Measurements from ENCODE around the gene PRSS36. TPM values are rescaled to one million over a fixed set of nuclear protein-coding genes. Genes with fewer than 3 reads are reported as not detected.

The PRSS36 gene
- total and polyA plus RNA-seq, 9 of the 15 experiments (the other 6 are each of a cell fraction or from before 2014, with no cell fraction given) = 0.09 to 1.2 (median 0.54) TPM; not detected in 2

GRCh38 chr16:31177136-31177535, 27.3 kb upstream of the PRSS36 start:
- FAIRE-seq (no peak), DNase-seq (ENCODE audit: extremely low read depth in 1 of 4, low spot score in 3 of 4) (no peak), ATAC-seq (no peak)
- no peak overlapping the region for H3K27ac ChIP-seq (ENCODE audit: extremely low read depth, low read depth, low read length)
- peaks cover 5 to 12% of the 10 kb centered on the region in 2 experiments; a peak in 4 of 5 replicates for H3K4me1 ChIP-seq (replicated peaks in 1 of 2; ENCODE audit: control insufficient read depth in 2 of 2, insufficient read depth in 2 of 2, low read length in 2 of 2)
- CTCF ChIA-PET (ENCODE audit: low intra/inter-chr PET ratio) = no interaction called here
- 61% methylated on average over 3 of the region's 3 CpGs for WGBS (ENCODE audit: insufficient coverage, low coverage, missing lambda C conversion rate)
- no peaks in the 10 kb centered on the region for H3K9me1 ChIP-seq (ENCODE audit: control insufficient read depth, insufficient read depth, low read length)
- no peak overlapping the region for H2AFZ ChIP-seq (ENCODE audit: low read depth, low read length)
- no peak overlapping the region for H3K4me3 ChIP-seq
- H3K4me2 ChIP-seq (ENCODE audit: insufficient read depth, low read length) = no peak overlapping the region
- H3K9me3 ChIP-seq (replicated peaks; ENCODE audit: control insufficient read depth, insufficient read depth, low read depth, low read length) = no peaks in the 10 kb centered on the region
- in situ Hi-C loops (cut with MboI) = no loop called here
- H4K20me1 ChIP-seq (replicated peaks; ENCODE audit: control insufficient read depth, insufficient read depth, low read length) = peaks cover 15% of the 10 kb centered on the region
- H3K36me3 ChIP-seq (ENCODE audit: control insufficient read depth, insufficient read depth, low read length) = peaks cover 11% of the 10 kb centered on the region
- H3K79me2 ChIP-seq (ENCODE audit: control insufficient read depth, insufficient read depth, low read length) = peaks cover 29% of the 10 kb centered on the region
- H3K27me3 ChIP-seq (ENCODE audit: control insufficient read depth in 2 of 2, insufficient read depth in 2 of 2, low read length in 2 of 2) = no peaks in the 10 kb centered on the region; a peak in 1 of 5 replicates
- BruUV-seq (replicated peaks) = no TSS peak
- POLR2A ChIA-PET = no interaction called here
- intact Hi-C loops (cut with micrococcal nuclease) = no loop called here
- H3K9ac ChIP-seq (ENCODE audit: insufficient read depth in 1 of 2, low read depth in 2 of 2, low read length in 2 of 2) = no peak overlapping the region
- TF ChIP-seq, protein P1, sequence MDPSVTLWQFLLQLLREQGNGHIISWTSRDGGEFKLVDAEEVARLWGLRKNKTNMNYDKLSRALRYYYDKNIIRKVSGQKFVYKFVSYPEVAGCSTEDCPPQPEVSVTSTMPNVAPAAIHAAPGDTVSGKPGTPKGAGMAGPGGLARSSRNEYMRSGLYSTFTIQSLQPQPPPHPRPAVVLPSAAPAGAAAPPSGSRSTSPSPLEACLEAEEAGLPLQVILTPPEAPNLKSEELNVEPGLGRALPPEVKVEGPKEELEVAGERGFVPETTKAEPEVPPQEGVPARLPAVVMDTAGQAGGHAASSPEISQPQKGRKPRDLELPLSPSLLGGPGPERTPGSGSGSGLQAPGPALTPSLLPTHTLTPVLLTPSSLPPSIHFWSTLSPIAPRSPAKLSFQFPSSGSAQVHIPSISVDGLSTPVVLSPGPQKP (CRISPR knock-in tag; IDR thresholded peaks at IDR 0.05) = no peak
- TF ChIP-seq, protein P2, sequence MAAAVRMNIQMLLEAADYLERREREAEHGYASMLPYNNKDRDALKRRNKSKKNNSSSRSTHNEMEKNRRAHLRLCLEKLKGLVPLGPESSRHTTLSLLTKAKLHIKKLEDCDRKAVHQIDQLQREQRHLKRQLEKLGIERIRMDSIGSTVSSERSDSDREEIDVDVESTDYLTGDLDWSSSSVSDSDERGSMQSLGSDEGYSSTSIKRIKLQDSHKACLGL (CRISPR knock-in tag; IDR thresholded peaks at IDR 0.05; ENCODE audit: borderline replicate concordance, poor library complexity, severe bottlenecking) = no peak
- TF ChIP-seq NFIX (CRISPR knock-in tag; IDR thresholded peaks at IDR 0.05; ENCODE audit: low read depth) (no peak), MXI1 (IDR thresholded peaks at IDR 0.05; ENCODE audit: low read depth, low read length) (no peak), FOXK1 (CRISPR knock-in tag; IDR thresholded peaks at IDR 0.05; ENCODE audit: borderline replicate concordance) (no peak), ETS2 (tag; IDR thresholded peaks at IDR 0.05; ENCODE audit: borderline replicate concordance, poor library complexity, severe bottlenecking) (no peak), CBX1 (IDR thresholded peaks at IDR 0.05; ENCODE audit: low read depth) (no peak), ZNF830 (CRISPR knock-in tag; IDR thresholded peaks at IDR 0.05) (no peak), HDAC8 (tag; IDR thresholded peaks at IDR 0.05) (no peak), GATA2 (CRISPR knock-in tag; IDR thresholded peaks at IDR 0.05) (no peak), GTF2A2 (tag; IDR thresholded peaks at IDR 0.05) (no peak)
- TF ChIP-seq, protein P3, sequence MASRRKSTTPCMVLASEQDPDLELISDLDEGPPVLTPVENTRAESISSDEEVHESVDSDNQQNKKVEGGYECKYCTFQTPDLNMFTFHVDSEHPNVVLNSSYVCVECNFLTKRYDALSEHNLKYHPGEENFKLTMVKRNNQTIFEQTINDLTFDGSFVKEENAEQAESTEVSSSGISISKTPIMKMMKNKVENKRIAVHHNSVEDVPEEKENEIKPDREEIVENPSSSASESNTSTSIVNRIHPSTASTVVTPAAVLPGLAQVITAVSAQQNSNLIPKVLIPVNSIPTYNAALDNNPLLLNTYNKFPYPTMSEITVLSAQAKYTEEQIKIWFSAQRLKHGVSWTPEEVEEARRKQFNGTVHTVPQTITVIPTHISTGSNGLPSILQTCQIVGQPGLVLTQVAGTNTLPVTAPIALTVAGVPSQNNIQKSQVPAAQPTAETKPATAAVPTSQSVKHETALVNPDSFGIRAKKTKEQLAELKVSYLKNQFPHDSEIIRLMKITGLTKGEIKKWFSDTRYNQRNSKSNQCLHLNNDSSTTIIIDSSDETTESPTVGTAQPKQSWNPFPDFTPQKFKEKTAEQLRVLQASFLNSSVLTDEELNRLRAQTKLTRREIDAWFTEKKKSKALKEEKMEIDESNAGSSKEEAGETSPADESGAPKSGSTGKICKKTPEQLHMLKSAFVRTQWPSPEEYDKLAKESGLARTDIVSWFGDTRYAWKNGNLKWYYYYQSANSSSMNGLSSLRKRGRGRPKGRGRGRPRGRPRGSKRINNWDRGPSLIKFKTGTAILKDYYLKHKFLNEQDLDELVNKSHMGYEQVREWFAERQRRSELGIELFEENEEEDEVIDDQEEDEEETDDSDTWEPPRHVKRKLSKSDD (conservative IDR thresholded peaks at IDR 0.05; ENCODE audit: low read length) = no peak
- TF ChIP-seq, protein P4, sequence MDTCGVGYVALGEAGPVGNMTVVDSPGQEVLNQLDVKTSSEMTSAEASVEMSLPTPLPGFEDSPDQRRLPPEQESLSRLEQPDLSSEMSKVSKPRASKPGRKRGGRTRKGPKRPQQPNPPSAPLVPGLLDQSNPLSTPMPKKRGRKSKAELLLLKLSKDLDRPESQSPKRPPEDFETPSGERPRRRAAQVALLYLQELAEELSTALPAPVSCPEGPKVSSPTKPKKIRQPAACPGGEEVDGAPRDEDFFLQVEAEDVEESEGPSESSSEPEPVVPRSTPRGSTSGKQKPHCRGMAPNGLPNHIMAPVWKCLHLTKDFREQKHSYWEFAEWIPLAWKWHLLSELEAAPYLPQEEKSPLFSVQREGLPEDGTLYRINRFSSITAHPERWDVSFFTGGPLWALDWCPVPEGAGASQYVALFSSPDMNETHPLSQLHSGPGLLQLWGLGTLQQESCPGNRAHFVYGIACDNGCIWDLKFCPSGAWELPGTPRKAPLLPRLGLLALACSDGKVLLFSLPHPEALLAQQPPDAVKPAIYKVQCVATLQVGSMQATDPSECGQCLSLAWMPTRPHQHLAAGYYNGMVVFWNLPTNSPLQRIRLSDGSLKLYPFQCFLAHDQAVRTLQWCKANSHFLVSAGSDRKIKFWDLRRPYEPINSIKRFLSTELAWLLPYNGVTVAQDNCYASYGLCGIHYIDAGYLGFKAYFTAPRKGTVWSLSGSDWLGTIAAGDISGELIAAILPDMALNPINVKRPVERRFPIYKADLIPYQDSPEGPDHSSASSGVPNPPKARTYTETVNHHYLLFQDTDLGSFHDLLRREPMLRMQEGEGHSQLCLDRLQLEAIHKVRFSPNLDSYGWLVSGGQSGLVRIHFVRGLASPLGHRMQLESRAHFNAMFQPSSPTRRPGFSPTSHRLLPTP (IDR thresholded peaks at IDR 0.05; ENCODE audit: borderline replicate concordance, extremely low read depth, insufficient read length) = no peak
- TF ChIP-seq, protein P5, sequence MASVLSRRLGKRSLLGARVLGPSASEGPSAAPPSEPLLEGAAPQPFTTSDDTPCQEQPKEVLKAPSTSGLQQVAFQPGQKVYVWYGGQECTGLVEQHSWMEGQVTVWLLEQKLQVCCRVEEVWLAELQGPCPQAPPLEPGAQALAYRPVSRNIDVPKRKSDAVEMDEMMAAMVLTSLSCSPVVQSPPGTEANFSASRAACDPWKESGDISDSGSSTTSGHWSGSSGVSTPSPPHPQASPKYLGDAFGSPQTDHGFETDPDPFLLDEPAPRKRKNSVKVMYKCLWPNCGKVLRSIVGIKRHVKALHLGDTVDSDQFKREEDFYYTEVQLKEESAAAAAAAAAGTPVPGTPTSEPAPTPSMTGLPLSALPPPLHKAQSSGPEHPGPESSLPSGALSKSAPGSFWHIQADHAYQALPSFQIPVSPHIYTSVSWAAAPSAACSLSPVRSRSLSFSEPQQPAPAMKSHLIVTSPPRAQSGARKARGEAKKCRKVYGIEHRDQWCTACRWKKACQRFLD (CRISPR knock-in tag; IDR thresholded peaks at IDR 0.05) = no peak

Measured in K562 (cell line).